Kidney (tissue), 14 donors: ENCODE results near the gene HOXD11. TPM values are rescaled to one million over a fixed set of nuclear protein-coding genes. Genes with fewer than 3 reads are reported as not detected.

Source experiments
- DNase-seq, 5 donors: peaks; one replicate each; pipeline ENCODE4 v3.0.0-alpha.2; 2013 to 2020
- FAIRE-seq: peaks from 2 replicates; lab custom pipeline; 2012; peaks lifted over from hg19 to GRCh38; lab: Jason Lieb, UNC
- H3K27ac ChIP-seq, 2 donors: one replicate each; pipeline ENCODE4 v1.7.0; 2013; ENCODE audit warnings: low read depth in 2 of 2, low read length in 2 of 2, inconsistent platforms in 1 of 2
- H3K27me3 ChIP-seq: one replicate; pipeline ENCODE4 v1.7.1; 2013; ENCODE audit warnings: low read length, inconsistent platforms; ENCODE audit not compliant: control insufficient read depth, insufficient read depth
- H3K36me3 ChIP-seq, 3 donors: one replicate each; pipeline versions ENCODE4 v1.7.0 to v1.7.1; 2013; ENCODE audit warnings: low read length in 3 of 3, control low read depth in 1 of 3, inconsistent platforms in 1 of 3; ENCODE audit not compliant: insufficient read depth in 3 of 3, control insufficient read depth in 2 of 3
- H3K4me1 ChIP-seq, 3 donors: one replicate each; pipeline versions ENCODE4 v1.7.0 to v1.7.1; 2013; ENCODE audit warnings: low read length in 3 of 3, inconsistent platforms in 1 of 3, low read depth in 1 of 3; ENCODE audit not compliant: control insufficient read depth in 2 of 3, insufficient read depth in 2 of 3
- H3K4me3 ChIP-seq, 3 donors: one replicate each; pipeline versions ENCODE4 v1.7.0 to v1.8.1; 2013; ENCODE audit warnings: low read length in 3 of 3, control low read depth in 1 of 3, inconsistent platforms in 1 of 3
- H3K9ac ChIP-seq, 3 donors: one replicate each; pipeline versions ENCODE4 v1.7.0 to v1.7.1; 2013; ENCODE audit warnings: low read length in 3 of 3, control low read depth in 1 of 3, inconsistent platforms in 1 of 3
- H3K9me3 ChIP-seq, 3 donors: one replicate each; pipeline versions ENCODE4 v1.7.0 to v1.7.1; 2013; ENCODE audit warnings: low read length in 3 of 3, control low read depth in 1 of 3, inconsistent platforms in 1 of 3; ENCODE audit not compliant: control insufficient read depth in 2 of 3, insufficient read depth in 1 of 3
- CTCF ChIP-seq: IDR thresholded peaks from 3 replicates; pipeline ENCODE4 v1.5.1; 2012; ENCODE audit warnings: mild to moderate bottlenecking, moderate library complexity, borderline replicate concordance; ENCODE audit not compliant: insufficient read depth; ENCODE audit errors: extremely low read depth
- intact Hi-C: fragments of 100-400 bp; cut with DNase I; formaldehyde crosslinking; loops from one replicate; pipeline ENCODE4 v1.11.1; 2022
- polyA plus RNA-seq: library from polyadenylated mRNA; stranded (reverse); fragments of 350-450 nt; fragmentation: Illumina TruSeq; extraction: RNeasy Lipid Tissue Mini Kit (QIAGEN cat#74804); gene quantifications from one replicate; pipeline ENCODE4 v1.2.3, GENCODE V29; 2014; ENCODE audit warnings: low read depth, low replicate concordance; ENCODE audit not compliant: insufficient read depth
- total RNA-seq: library from RNA; stranded (reverse); fragmentation: NEBNext Ultra II Directional; extraction: Animal tissue kit (Norgen Biotek cat#: 25700); gene quantifications from one replicate; pipeline ENCODE4 v1.2.1, GENCODE V29; 2021
- donor health status: control.
- donor health status: control.
- donor health status: control.
- donor health status: control.
- donor health status: control.
- donor health status: DM: yes; HTN: yes; CAD: no.
- donor health status: Normal renal cell carcinoma (clear cell type).

Gene HOXD11
- total and polyA plus RNA-seq, 2 donors from 2014 or later = 5.8 to 15.9 TPM

- H3K9ac ChIP-seq = peak overlapping the region in 1 of 3 donors; percentile 78
- H3K36me3 ChIP-seq = peaks cover 0 to 2% (median 0%) of the 10 kb centered on the region in 3 donors
- peak overlapping the region; percentile 89 to 93 for H3K27ac ChIP-seq
- peak overlapping the region; percentile 11 to 75 (median 44) for H3K4me3 ChIP-seq
- intact Hi-C loops = loop anchor here (10.0 kb wide), 2 partner anchors 306 to 406 kb away; no protein-coding TSS in a partner anchor
- peaks cover 10 to 16% (median 10%) of the 10 kb centered on the region in 3 donors for H3K4me1 ChIP-seq
- H3K9me3 ChIP-seq = no peaks in the 10 kb centered on the region
- TF ChIP-seq CTCF = no peak
- H3K27me3 ChIP-seq = no peaks in the 10 kb centered on the region
- FAIRE-seq = no peak
- DNase-seq = peak in 2 of 5 donors; percentile 59 to 64
Observed at GRCh38 chr2:176148751-176149421, 41.8 kb downstream of the HOXD11 start.

- FAIRE-seq (no peak), DNase-seq (peak in 4 of 5 donors; percentile 36 to 64 (median 54))
- Histone ChIP-seq H3K27ac (peak overlapping the region; percentile 89 to 93), H3K4me3 (peak overlapping the region; percentile 11 to 75 (median 17)), H3K9ac (peak overlapping the region in 2 of 3 donors; percentile 29 to 78), H3K36me3 (peaks cover under 1 to 6% (median under 1%) of the 10 kb centered on the region in 3 donors), H3K9me3 (no peaks in the 10 kb centered on the region), H3K27me3 (no peaks in the 10 kb centered on the region), H3K4me1 (peaks cover 10 to 16% (median 11%) of the 10 kb centered on the region in 3 donors)
- no peak for TF ChIP-seq CTCF
- intact Hi-C loops = loop anchor here (10.0 kb wide), 2 partner anchors 305 to 405 kb away; no protein-coding TSS in a partner anchor
Observed at GRCh38 chr2:176149481-176149938, 42.4 kb downstream of the HOXD11 start.

DNA sequence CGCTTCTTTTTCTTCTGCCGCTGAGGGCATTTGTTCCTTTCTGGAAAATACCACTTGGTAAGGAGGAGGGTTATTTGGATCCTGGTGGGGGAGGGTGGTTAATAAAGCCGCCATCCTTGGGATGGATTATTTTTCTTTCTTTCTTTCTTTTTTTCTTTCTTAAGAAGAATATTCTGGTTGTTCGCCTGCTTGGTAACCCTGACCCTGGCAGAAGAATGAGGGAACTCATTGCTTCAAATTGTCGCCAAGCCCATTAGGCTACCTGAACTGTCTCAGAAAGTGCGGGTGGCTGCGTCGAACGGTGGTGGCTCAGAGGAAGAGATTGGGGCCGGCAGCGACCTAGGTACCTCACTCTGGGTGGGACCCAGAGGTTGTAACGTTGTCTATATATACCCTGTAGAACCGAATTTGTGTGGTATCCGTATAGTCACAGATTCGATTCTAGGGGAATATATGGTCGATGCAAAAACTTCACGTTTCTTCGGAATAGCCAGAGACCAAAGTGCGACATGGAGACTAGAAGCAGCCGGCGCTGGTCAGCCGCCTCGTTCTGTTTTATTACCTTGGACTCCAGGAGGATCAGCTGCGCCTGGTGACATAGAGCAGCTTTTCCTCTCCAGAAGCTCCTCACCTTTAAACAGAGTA lies 43.0 kb downstream of the HOXD11 start:
- peak overlapping the region; percentile 11 to 75 (median 17) for H3K4me3 ChIP-seq
- peak overlapping the region; percentile 89 to 93 for H3K27ac ChIP-seq
- FAIRE-seq (no peak), DNase-seq (peak in 4 of 5 donors; percentile 39 to 63 (median 50))
- intact Hi-C loops = loop anchor here (10.0 kb wide), 2 partner anchors 305 to 405 kb away; no protein-coding TSS in a partner anchor
- H3K27me3 ChIP-seq = no peaks in the 10 kb centered on the region
- H3K36me3 ChIP-seq = peaks cover 2 to 10% (median 6%) of the 10 kb centered on the region in 3 donors
- peaks cover 10 to 19% (median 14%) of the 10 kb centered on the region in 3 donors for H3K4me1 ChIP-seq
- TF ChIP-seq CTCF = no peak
- peak overlapping the region in 2 of 3 donors; percentile 33 to 78 for H3K9ac ChIP-seq
- H3K9me3 ChIP-seq = no peaks in the 10 kb centered on the region
